DOHH2 (cell line): Measurements from ENCODE around the gene NAA35.

ENCODE experiments used
- CTCF ChIP-seq: fragments of 200-600 bp; sonication (generic); IDR thresholded peaks from one replicate; pipeline ENCODE4 v1.5.1; 2014; ENCODE audit warnings: antibody characterized with exemption, mild to moderate bottlenecking, low read depth, low read length; ENCODE audit not compliant: poor library complexity, severe bottlenecking
- EZH2phosphoT487 ChIP-seq: fragments of 200-600 bp; sonication (generic); IDR thresholded peaks from 2 replicates; pipeline ENCODE4 v1.6.1; 2017; ENCODE audit warnings: borderline replicate concordance, mild to moderate bottlenecking, antibody characterized with exemption, low read length, moderate library complexity, mixed read lengths

DNA sequence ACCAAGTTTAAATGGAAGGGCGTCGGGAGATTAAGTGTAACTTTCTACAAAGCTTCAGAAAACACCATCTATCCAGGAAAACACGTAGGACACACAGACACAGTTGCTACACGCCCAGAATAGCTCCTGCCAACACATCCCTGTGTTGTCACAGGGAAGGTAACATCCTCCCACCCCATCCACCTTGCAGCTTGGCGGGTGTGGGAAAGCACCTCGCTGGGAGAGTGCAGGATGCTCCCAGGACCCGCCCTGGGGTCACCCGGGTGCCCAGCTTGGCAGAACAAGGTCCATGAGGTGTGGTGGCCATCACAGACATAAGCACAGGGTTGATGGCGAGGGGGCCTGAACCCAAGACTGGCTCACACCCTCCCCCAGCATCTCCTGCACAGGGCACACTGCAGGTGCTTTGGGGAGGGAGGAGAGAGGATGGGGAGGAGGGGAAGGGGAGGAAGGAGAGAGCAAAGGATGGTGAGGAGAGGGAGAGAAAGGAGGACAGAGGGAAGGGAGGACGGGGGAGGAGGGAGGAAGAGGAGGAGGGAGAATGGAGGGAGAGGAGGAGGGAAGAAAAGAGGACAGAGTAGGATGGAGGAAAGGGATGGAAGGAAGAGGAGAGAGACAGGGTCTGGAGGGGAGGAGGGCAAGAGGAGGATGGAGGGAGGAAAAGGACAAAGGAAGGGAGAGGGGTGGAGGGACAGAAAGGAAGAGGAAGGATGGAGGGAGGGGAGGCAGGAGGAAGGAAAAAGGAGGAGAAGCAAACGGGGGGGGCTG, 121.2 kb downstream of the NAA35 start:
- TF ChIP-seq CTCF, result no peak
- no peak for TF ChIP-seq EZH2phosphoT487
